GM18520 (cell line): ENCODE measurements around the gene FBN1.

Experiments used
- ATAC-seq: cut with Tn5 transposase; IDR thresholded peaks from one replicate; pipeline ENCODE4 v1.9.1; 2021; ENCODE audit not compliant: unreplicated experiment

Gene FBN1

DNA sequence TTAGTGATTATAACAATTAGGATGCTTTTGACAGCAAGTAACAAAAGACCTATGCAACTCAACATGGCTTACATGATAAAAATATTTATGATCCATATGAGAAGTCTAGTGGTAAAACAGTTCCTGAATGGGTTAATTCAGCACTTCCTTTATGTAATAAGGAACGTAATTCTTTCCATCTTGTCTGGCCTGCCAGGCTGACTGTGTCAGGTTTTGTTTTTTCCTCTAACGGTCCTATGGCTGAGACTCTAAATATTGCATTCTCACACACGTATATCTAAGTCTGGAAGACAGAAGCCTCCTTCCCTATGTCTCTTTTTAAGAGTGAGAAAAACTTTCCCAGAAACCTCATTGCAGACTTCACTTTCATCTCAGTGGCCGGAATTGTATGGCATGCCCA, 263.6 kb downstream of the FBN1 start:
- ATAC-seq = no peak

DNA sequence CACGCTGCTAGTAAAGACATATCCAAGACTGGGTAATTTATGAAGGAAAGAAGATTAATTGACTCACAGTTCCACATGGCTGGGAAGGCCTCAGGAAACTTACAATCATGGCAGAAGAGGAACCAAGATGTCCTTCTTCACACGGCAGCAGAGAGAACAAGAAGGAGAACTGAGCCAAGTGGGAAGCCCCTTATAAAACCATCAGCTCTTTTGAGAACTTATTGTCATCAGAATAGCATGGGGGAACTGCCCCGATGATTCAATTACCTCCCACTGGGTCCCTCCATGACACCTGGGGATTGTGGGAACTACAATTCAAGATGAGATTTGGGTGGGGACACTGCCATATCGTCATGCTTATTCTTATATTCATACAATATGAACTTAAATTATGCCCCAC, 265.3 kb downstream of the FBN1 start:
- no peak for ATAC-seq

DNA sequence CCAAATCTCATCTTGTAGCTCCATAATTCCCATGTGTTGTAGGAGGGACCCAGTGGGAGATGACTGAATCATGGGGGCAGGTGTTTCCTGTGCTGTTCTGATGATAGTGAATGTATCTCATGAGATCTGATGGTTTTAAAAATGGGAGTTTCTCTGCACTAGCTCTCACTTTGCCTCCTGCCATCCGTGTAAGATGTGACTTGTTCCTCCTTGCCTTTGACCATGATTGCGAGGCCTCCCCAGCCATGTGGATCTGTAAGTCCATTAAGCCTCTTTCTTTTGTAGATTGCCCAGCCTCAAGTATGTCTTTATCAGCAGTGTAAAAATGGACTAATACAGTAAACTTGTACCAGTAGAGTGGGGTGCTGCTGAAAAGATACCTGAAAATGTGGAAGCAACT, 269.7 kb downstream of the FBN1 start:
- ATAC-seq = no peak

DNA sequence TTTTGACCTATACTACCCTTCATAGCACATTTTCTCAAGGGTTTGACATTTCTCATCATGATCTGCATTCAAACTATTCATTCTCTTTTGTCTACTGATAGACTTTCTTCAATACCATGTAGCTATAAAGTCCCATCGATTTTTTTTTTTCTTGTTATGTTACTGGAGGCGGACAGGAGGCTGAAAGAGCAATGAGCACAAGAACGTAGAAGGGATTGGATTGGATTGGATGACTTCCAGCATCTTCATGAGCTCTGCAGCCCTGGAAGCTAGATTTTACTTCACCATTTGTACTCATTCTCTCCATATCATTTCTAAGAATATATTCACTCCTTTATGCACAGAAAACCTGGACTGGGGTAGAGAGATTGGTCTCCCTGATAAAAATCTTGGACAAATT, 271.0 kb downstream of the FBN1 start:
- no peak for ATAC-seq

- no peak for ATAC-seq
Measured at GRCh38 chr15:48373821-48374451, 271.6 kb downstream of the FBN1 start.

- ATAC-seq = no peak
Measured at GRCh38 chr15:48371961-48372360, 273.5 kb downstream of the FBN1 start.

DNA sequence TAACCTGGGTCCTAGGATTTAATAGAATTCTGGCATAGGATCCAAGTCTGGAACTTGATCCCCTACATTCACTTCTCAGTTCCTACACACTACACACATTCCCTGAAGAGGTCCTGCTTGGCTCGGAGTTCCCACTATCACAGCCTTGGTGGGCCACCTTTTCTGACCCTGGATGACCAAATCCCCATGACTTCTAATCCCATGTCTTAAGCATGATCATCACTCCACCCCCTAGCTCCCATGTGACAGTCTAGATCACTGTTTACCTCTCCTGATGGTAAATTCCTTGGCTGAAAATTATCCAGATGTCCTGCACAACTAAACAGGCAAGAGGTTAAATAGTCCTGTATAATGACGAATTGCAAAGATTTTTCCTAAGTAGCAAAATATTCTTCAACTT, 274.0 kb downstream of the FBN1 start:
- ATAC-seq = no peak

GRCh38 chr15:48370460-48370859, 275.0 kb downstream of the FBN1 start:
- ATAC-seq = no peak

DNA sequence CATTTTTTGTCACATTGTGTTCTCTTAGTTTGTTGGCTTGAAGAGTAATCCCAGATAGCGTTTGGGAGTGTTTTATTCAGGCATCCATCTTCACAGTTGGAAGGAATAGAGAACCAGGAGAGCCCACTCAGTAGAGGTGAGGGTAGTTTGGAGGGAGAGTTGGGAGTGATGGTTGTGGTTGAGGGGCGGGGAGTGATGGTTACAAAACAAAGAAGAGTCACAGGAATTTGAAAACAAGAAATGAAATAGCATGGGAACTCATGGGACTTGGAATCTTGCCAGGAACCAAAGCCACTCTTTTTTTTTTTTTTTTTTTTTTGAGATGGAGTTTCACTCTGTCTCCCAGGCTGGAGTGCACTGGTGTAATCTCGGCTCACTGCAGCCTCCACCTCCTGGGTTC, 278.0 kb downstream of the FBN1 start:
- ATAC-seq = no peak

GRCh38 chr15:48366584-48367312, 278.8 kb downstream of the FBN1 start:
- no peak for ATAC-seq

- no peak for ATAC-seq
Measured at GRCh38 chr15:48365575-48365974, 279.9 kb downstream of the FBN1 start.

DNA sequence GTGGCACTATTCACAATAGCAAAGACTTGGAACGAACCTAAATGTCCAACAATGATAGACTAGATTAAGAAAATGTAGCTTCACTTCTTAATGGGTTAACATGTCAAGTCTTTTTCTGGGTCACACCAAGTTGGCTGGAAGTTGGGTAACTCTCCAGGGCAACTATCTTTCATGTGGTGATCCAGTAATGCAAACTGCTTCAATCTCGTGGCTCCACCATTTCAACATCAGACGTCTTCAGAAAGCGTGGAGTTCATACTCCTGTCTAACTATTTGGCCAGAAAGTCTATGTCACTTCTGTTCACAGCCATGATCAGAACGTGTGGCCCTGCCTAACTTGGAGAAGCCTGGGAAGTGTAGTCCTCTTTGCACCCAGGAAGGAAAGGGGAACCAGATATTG, 282.0 kb downstream of the FBN1 start:
- no peak for ATAC-seq

- no peak for ATAC-seq
Measured at GRCh38 chr15:48361685-48362084, 283.8 kb downstream of the FBN1 start.

DNA sequence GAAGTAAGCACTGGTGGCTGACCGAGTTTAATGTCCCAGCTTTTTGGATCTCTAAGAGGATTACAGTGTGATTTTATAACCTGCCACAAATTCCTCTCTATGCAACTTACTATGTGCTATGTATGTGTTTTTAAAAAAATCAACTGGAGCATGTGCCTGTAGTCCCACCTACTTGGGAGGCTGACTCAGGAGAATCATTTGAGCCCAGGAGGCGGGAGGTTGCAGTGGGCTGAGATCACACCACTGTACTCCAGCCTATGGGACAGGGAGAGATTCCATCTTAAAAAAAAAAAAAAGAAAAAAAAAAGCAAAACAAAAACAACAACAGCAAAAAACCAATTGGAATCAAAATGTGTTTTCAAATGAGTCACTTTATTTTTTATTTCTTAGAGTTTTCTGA, 284.7 kb downstream of the FBN1 start:
- ATAC-seq = no peak
